HepG2 (cell line): ENCODE measurements around the gene OAF. TPM values are rescaled to one million over a fixed set of nuclear protein-coding genes. Genes with fewer than 3 reads are reported as not detected.

Experiments used
- ATAC-seq: fragments of 200-7000 bp; cut with Tn5 transposase; 3 replicates; pipeline ENCODE4 v1.9.1; 2020; ENCODE audit warnings: mild to moderate bottlenecking, moderate library complexity
- BruUV-seq: library from RNA; stranded (reverse); fragments of 400-500 nt; replicated peaks from 2 replicates; lab custom pipeline; 2021; lab: Mats Ljungman, UMichigan
- CTCF ChIA-PET: fragments of 300-600 bp; formaldehyde crosslinking; extraction: SDS; loops from one replicate; lab custom pipeline; 2021; ENCODE audit warnings: low total read pairs, inconsistent platforms, low intra/inter-chr PET ratio; lab: Yijun Ruan, JAX
- POLR2A ChIA-PET: fragments of 350-600 bp; sonication (Branson Sonifier 250); formaldehyde crosslinking; loops from one replicate; lab custom pipeline; 2020; ENCODE audit warnings: antibody characterized with exemption, inconsistent platforms; lab: Yijun Ruan, JAX
- DNase-seq: peaks from one replicate; pipeline ENCODE4 v3.0.0-alpha.2; 2015; ENCODE audit warnings: low spot score
- FAIRE-seq: peaks from 3 replicates; lab custom pipeline; 2011; peaks lifted over from hg19 to GRCh38; lab: Jason Lieb, UNC
- H2AFZ ChIP-seq: one replicate; pipeline ENCODE4 v1.6.1; 2011; ENCODE audit warnings: low read length, inconsistent platforms
- H3K27ac ChIP-seq: fragments of 300-600 bp; 3 replicates; pipeline ENCODE4 v1.8.0; 2011; ENCODE audit warnings: mixed run types, mild to moderate bottlenecking, mixed read lengths, low read length, inconsistent platforms; ENCODE audit not compliant: insufficient read depth; ENCODE audit errors: extremely low read length
- H3K27me3 ChIP-seq, 2 experiments: fragments of 200-600 bp in 1 of 2; 2 replicates in 1 of 2; 3 replicates in 1 of 2; pipeline versions ENCODE4 v1.6.0 to v1.8.0; 2011; ENCODE audit warnings: low read length in 2 of 2, mild to moderate bottlenecking in 2 of 2, moderate library complexity in 2 of 2, inconsistent platforms in 1 of 2; ENCODE audit not compliant: insufficient read depth in 2 of 2, control insufficient read depth in 1 of 2
- H3K36me3 ChIP-seq, 2 experiments: fragments of 200-600 bp in 1 of 2; replicated peaks in 1 of 2; 2 replicates in 1 of 2; 3 replicates in 1 of 2; pipeline versions ENCODE4 v1.5.1 to v1.8.0; 2011; ENCODE audit warnings: low read length in 2 of 2, inconsistent platforms in 1 of 2; ENCODE audit not compliant: insufficient read depth in 2 of 2, control insufficient read depth in 1 of 2
- H3K4me1 ChIP-seq: 2 replicates; pipeline ENCODE4 v1.5.1; 2012; ENCODE audit warnings: low read length, inconsistent platforms; ENCODE audit not compliant: insufficient read depth
- H3K4me2 ChIP-seq: 2 replicates; pipeline ENCODE4 v1.6.0; 2011; ENCODE audit warnings: low read depth, low read length, inconsistent platforms
- H3K4me3 ChIP-seq, 3 experiments: fragments of 200-600 bp in 1 of 3; sonication (generic), shearing (Covaris generic) in 1 of 3; replicated peaks in 1 of 3; 2 replicates each; pipeline ENCODE4 v1.5.1; 2011 to 2016; ENCODE audit warnings: low read length in 3 of 3, inconsistent platforms in 2 of 3, low read depth in 2 of 3, mild to moderate bottlenecking in 2 of 3, control low read depth in 1 of 3, mixed read lengths in 1 of 3; ENCODE audit not compliant: insufficient read depth in 1 of 3
- H3K79me2 ChIP-seq: one replicate; pipeline ENCODE4 v1.6.1; 2011; ENCODE audit warnings: low read length, inconsistent platforms; ENCODE audit not compliant: insufficient read depth
- H3K9ac ChIP-seq: 2 replicates; pipeline ENCODE4 v1.6.0; 2011; ENCODE audit warnings: mild to moderate bottlenecking, low read depth, low read length, inconsistent platforms; ENCODE audit not compliant: insufficient read depth
- H3K9me3 ChIP-seq: 2 replicates; pipeline ENCODE4 v1.5.1; 2012; ENCODE audit warnings: mild to moderate bottlenecking, low read length
- H4K20me1 ChIP-seq: 2 replicates; pipeline ENCODE4 v1.6.0; 2011; ENCODE audit warnings: inconsistent platforms, mild to moderate bottlenecking, low read length, moderate library complexity; ENCODE audit not compliant: insufficient read depth
- CBX1 ChIP-seq: IDR thresholded peaks from one replicate; pipeline ENCODE4 v1.6.1; 2016; ENCODE audit warnings: antibody characterized with exemption, low read depth
- DNMT1 ChIP-seq: sonication (generic); formaldehyde crosslinking; IDR thresholded peaks from 2 replicates; pipeline ENCODE4 v1.5.1; 2020; ENCODE audit warnings: mild to moderate bottlenecking, missing genetic modification reagents
- GTF3A ChIP-seq: sonication (generic); formaldehyde crosslinking; conservative IDR thresholded peaks from 2 replicates; pipeline ENCODE4 v1.4.0; 2020; ENCODE audit warnings: mild to moderate bottlenecking, missing genetic modification reagents
- HNF1B ChIP-seq: sonication (generic); formaldehyde crosslinking; IDR thresholded peaks from 2 replicates; pipeline ENCODE4 v1.5.1; 2020; ENCODE audit warnings: mild to moderate bottlenecking, moderate library complexity, missing genetic modification reagents
- HNRNPK ChIP-seq: fragments of 200-400 bp; formaldehyde crosslinking; IDR thresholded peaks from 2 replicates; pipeline ENCODE4 v1.6.1; 2018; ENCODE audit warnings: low read length, low read depth, moderate library complexity, mild to moderate bottlenecking; ENCODE audit not compliant: poor library complexity, severe bottlenecking
- HOXA7 ChIP-seq: sonication (generic); formaldehyde crosslinking; IDR thresholded peaks from 2 replicates; pipeline ENCODE4 v1.8.1; 2022; ENCODE audit warnings: mild to moderate bottlenecking, missing genetic modification reagents, moderate library complexity
- MXI1 ChIP-seq: IDR thresholded peaks from 3 replicates; pipeline ENCODE4 v1.6.1; 2012; ENCODE audit warnings: low read depth, low read length, inconsistent platforms, borderline replicate concordance
- POLR2G ChIP-seq: fragments of 200-400 bp; formaldehyde crosslinking; IDR thresholded peaks from 2 replicates; pipeline ENCODE4 v1.6.1; 2018; ENCODE audit warnings: mild to moderate bottlenecking, low read depth, low read length, moderate library complexity
- ZFX ChIP-seq: sonication (generic); formaldehyde crosslinking; IDR thresholded peaks from 2 replicates; pipeline ENCODE4 v1.4.0; 2020; ENCODE audit warnings: mild to moderate bottlenecking, low read depth, missing genetic modification reagents, moderate library complexity
- ZNF264 ChIP-seq: sonication (generic); formaldehyde crosslinking; IDR thresholded peaks from 2 replicates; pipeline ENCODE4 v1.4.0; 2020; ENCODE audit warnings: missing genetic modification reagents
- WGBS: methylation state at CpG from one replicate; pipeline ENCODE4 v1.1.6; 2017; ENCODE audit warnings: low lambda C conversion rate; 5-methylcytosine and 5-hydroxymethylcytosine counted together
- in situ Hi-C: cut with HindIII; loops from 2 replicates; pipeline ENCODE4 v1.10.0; 2017; ENCODE audit warnings: low pct_unique_long_range_greater_than_20kb; ENCODE audit not compliant: extremely low pct_ligation_motif_present
- intact Hi-C: fragments of 100-400 bp; cut with micrococcal nuclease; formaldehyde crosslinking; loops from one replicate; pipeline ENCODE4 v1.10.0; 2022; ENCODE audit not compliant: unreplicated experiment
- polyA plus RNA-seq, 8 experiments: library from polyadenylated mRNA; depleted of rRNA in 3 of 8; stranded (reverse) in 7 of 8; unstranded in 1 of 8; fragments of >200 nt; fragmentation: Illumina TruSeq in 4 of 8; extraction: Trizol in 4 of 8; gene quantifications; 2 replicates each; pipeline versions ENCODE4 v1.2.1 to v1.2.3, GENCODE V29; 2011 to 2016; ENCODE audit warnings: low read depth in 4 of 8, missing spikeins in 1 of 8, mixed read lengths in 1 of 8; ENCODE audit not compliant: insufficient read depth in 1 of 8
- total RNA-seq, 5 experiments: library from RNA; depleted of rRNA; stranded (reverse); fragments of >200 nt; fragmentation: Illumina TruSeq; extraction: Trizol; gene quantifications; 2 replicates each; pipeline ENCODE4 v1.2.3, GENCODE V29; 2016; ENCODE audit warnings: low read depth in 1 of 5
- TF ChIP-seq, protein P1 (sequence below): sonication (generic); formaldehyde crosslinking; IDR thresholded peaks from 2 replicates; pipeline ENCODE4 v1.4.0; 2020; ENCODE audit warnings: missing genetic modification reagents, borderline replicate concordance

The OAF gene
- total and polyA plus RNA-seq, 2 of the 13 experiments (the other 11 are each of a cell fraction or from before 2014, with no cell fraction given): 63.7 to 94.6 TPM

GRCh38 chr11:120224361-120224760, 13.5 kb downstream of the OAF start:
- Histone ChIP-seq H3K79me2 (peaks cover 3% of the 10 kb centered on the region), H3K4me1 (peaks cover 21% of the 10 kb centered on the region), H3K27ac (no peak overlapping the region), H4K20me1 (peaks cover 15% of the 10 kb centered on the region), H3K36me3 (peaks cover 12 to 43% of the 10 kb centered on the region in 2 experiments), H3K4me2 (no peak overlapping the region), H3K9ac (no peak overlapping the region), H3K4me3 (no peak overlapping the region), H3K9me3 (no peaks in the 10 kb centered on the region), H3K27me3 (no peaks in the 10 kb centered on the region), H2AFZ (no peak overlapping the region)
- POLR2A ChIA-PET: interaction anchor here (1.1 to 1.7 kb wide), 3 partner anchors 39 to 45 kb away, joined by 3 to 6 read pairs (median 3); no protein-coding TSS in a partner anchor
- intact Hi-C loops (no loop called here), in situ Hi-C loops (no loop called here)
- no peak for ATAC-seq
- no TSS peak for BruUV-seq
- CTCF ChIA-PET: no interaction called here
- no peak for FAIRE-seq
- 97% methylated on average over 5 of the region's 6 CpGs for WGBS
- DNase-seq: no peak
- no peak for TF ChIP-seq HOXA7 (CRISPR knock-in tag)
- 0 out of 2 replicates have a peak, but pooled peaks have one; percentile 30 for TF ChIP-seq GTF3A
- TF ChIP-seq, protein P1, sequence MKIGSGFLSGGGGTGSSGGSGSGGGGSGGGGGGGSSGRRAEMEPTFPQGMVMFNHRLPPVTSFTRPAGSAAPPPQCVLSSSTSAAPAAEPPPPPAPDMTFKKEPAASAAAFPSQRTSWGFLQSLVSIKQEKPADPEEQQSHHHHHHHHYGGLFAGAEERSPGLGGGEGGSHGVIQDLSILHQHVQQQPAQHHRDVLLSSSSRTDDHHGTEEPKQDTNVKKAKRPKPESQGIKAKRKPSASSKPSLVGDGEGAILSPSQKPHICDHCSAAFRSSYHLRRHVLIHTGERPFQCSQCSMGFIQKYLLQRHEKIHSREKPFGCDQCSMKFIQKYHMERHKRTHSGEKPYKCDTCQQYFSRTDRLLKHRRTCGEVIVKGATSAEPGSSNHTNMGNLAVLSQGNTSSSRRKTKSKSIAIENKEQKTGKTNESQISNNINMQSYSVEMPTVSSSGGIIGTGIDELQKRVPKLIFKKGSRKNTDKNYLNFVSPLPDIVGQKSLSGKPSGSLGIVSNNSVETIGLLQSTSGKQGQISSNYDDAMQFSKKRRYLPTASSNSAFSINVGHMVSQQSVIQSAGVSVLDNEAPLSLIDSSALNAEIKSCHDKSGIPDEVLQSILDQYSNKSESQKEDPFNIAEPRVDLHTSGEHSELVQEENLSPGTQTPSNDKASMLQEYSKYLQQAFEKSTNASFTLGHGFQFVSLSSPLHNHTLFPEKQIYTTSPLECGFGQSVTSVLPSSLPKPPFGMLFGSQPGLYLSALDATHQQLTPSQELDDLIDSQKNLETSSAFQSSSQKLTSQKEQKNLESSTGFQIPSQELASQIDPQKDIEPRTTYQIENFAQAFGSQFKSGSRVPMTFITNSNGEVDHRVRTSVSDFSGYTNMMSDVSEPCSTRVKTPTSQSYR (CRISPR knock-in tag): no peak
- no peak for TF ChIP-seq ZNF264 (CRISPR knock-in tag)
- 0 out of 2 replicates have a peak, but pooled peaks have one; percentile 24 for TF ChIP-seq POLR2G
- TF ChIP-seq DNMT1 (CRISPR knock-in tag): no peak
- no peak for TF ChIP-seq CBX1
- TF ChIP-seq HNRNPK: no peak
- no peak for TF ChIP-seq HNF1B
- no peak for TF ChIP-seq ZFX (CRISPR knock-in tag)
- no peak for TF ChIP-seq MXI1
- TF ChIP-seq, all 625 proteins: peak for 2
